Spleen (tissue), 11 donors: ENCODE measurements around the gene EXOC4. TPM values are rescaled to one million over a fixed set of nuclear protein-coding genes. Genes with fewer than 3 reads are reported as not detected.

Source experiments
- DNase-seq: peaks from one replicate; pipeline ENCODE4 v3.0.0-alpha.2; 2020
- H3K27ac ChIP-seq, 8 donors: fragments of 200-600 bp; sonication (generic) in 7 of 8; 1 replicate in 4 of 8; 2 replicates in 4 of 8; pipeline versions ENCODE4 v1.5.0 to v1.8.0; 2016 to 2021; ENCODE audit warnings: inconsistent platforms in 4 of 8, mild to moderate bottlenecking in 4 of 8, moderate library complexity in 1 of 8
- H3K27me3 ChIP-seq, 7 donors: fragments of 200-600 bp; sonication (generic) in 6 of 7; replicated peaks in 1 of 7; 1 replicate in 4 of 7; 2 replicates in 3 of 7; pipeline versions ENCODE4 v1.5.0 to v1.8.0; 2016 to 2021; ENCODE audit warnings: inconsistent platforms in 3 of 7, mild to moderate bottlenecking in 1 of 7
- H3K36me3 ChIP-seq, 6 donors: fragments of 200-600 bp; sonication (generic) in 5 of 6; 1 replicate in 4 of 6; 2 replicates in 2 of 6; pipeline versions ENCODE4 v1.5.0 to v1.8.0; 2016 to 2021; ENCODE audit warnings: inconsistent platforms in 2 of 6
- H3K4me1 ChIP-seq, 6 donors: fragments of 200-600 bp; sonication (generic) in 5 of 6; 1 replicate in 3 of 6; 2 replicates in 3 of 6; pipeline versions ENCODE4 v1.5.0 to v1.8.0; 2016 to 2021; ENCODE audit warnings: inconsistent platforms in 3 of 6
- H3K4me3 ChIP-seq, 8 donors: fragments of 200-600 bp; sonication (generic) in 7 of 8; 1 replicate in 4 of 8; 2 replicates in 4 of 8; pipeline versions ENCODE4 v1.5.0 to v1.8.0; 2016 to 2021; ENCODE audit warnings: inconsistent platforms in 4 of 8, mild to moderate bottlenecking in 4 of 8, moderate library complexity in 2 of 8
- H3K9me3 ChIP-seq, 8 donors: fragments of 200-600 bp; sonication (generic) in 7 of 8; 1 replicate in 4 of 8; 2 replicates in 4 of 8; pipeline versions ENCODE4 v1.5.0 to v1.8.0; 2016 to 2021; ENCODE audit warnings: inconsistent platforms in 4 of 8
- POLR2A ChIP-seq, 3 donors: fragments of 450-650 bp; IDR thresholded peaks; one replicate each; pipeline ENCODE4 v1.5.1; 2017; ENCODE audit warnings: antibody characterized with exemption in 3 of 3, mild to moderate bottlenecking in 1 of 3
- POLR2AphosphoS5 ChIP-seq, 3 donors: sonication (generic); formaldehyde crosslinking; IDR thresholded peaks; one replicate each; pipeline ENCODE4 v1.5.1; 2017; ENCODE audit warnings: antibody characterized with exemption in 3 of 3
- WGBS, 5 donors: extraction: QIAGEN DNeasy Blood & Tissue Kit in 3 of 5; methylation state at CpG; one replicate each; pipeline versions ENCODE4 v1.1.5 to v1.1.7; 2013 to 2018; 5-methylcytosine and 5-hydroxymethylcytosine counted together
- intact Hi-C: fragments of 100-400 bp; cut with DNase I; formaldehyde crosslinking; loops from one replicate; pipeline ENCODE4 v1.15.0; 2023; ENCODE audit warnings: low total_unique reads
- polyA plus RNA-seq, 3 donors: library from polyadenylated mRNA; stranded (reverse); fragments of 200-250 nt; gene quantifications; one replicate each; pipeline ENCODE4 v1.2.1, GENCODE V29; 2013
- total RNA-seq, 7 donors: library from RNA; depleted of rRNA in 3 of 7; stranded (reverse); fragments of >200 nt in 3 of 7; fragmentation: NEBNext Ultra II Directional in 4 of 7; extraction: Animal tissue kit (Norgen Biotek cat#: 25700) in 4 of 7; gene quantifications; one replicate each; pipeline versions ENCODE4 v1.1.0 to v1.2.1, GENCODE V29; 2016 to 2021
- TF ChIP-seq, protein P1 (sequence below), 11 experiments: fragments of 200-600 bp in 7 of 11; fragments of 450-650 bp in 4 of 11; sonication (generic) in 4 of 11; IDR thresholded peaks in 8 of 11; conservative IDR thresholded peaks in 3 of 11; 1 replicate in 7 of 11; 2 replicates in 4 of 11; pipeline versions ENCODE4 v1.4.0 to v1.8.0; 2016 to 2021; ENCODE audit warnings: antibody characterized with exemption in 11 of 11, inconsistent platforms in 4 of 11, mild to moderate bottlenecking in 1 of 11
- donor health status: healthy with polysubstance abuse.
- donor health status: DM: no; HTN: no; CAD: no; lungs with moderate emphysema.
- donor health status: DM: no; HTN: no; CAD: no.
- donor health status: Bipolar disorder and iron deficiency.
- donor health status: healthy.
- donor health status: DM: no; HTN: no; CAD: no.
- donor health status: DM: yes; HTN: yes; CAD: no.

The EXOC4 gene
- total and polyA plus RNA-seq, 10 donors = 14.1 to 138 (median 102) TPM

DNA sequence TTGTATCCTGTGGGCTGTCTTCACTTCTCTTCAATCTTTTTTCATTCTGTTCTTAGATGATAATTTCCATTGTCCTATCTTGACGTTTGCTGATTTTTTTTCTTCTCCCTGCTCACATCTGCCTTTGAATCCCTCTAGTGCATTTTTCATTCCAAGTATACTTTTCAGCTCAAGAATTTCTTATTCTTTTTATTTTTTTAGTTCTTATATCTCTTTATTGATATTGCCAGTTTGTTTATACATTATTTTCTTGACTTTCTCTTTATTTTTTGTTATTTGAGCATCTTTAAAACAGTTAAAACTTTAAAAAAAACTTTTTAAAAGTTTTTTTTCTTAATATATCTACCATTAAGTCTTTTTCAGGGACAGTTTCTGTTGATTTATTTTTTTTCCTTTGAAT lies 100.9 kb downstream of the EXOC4 start:
- peaks cover 0 to 43% (median 7%) of the 10 kb centered on the region in 6 donors for H3K36me3 ChIP-seq
- H3K4me3 ChIP-seq = no peak overlapping the region
- intact Hi-C loops = no loop called here
- H3K27me3 ChIP-seq = no peaks in the 10 kb centered on the region
- DNase-seq = no peak
- TF ChIP-seq, protein P1, sequence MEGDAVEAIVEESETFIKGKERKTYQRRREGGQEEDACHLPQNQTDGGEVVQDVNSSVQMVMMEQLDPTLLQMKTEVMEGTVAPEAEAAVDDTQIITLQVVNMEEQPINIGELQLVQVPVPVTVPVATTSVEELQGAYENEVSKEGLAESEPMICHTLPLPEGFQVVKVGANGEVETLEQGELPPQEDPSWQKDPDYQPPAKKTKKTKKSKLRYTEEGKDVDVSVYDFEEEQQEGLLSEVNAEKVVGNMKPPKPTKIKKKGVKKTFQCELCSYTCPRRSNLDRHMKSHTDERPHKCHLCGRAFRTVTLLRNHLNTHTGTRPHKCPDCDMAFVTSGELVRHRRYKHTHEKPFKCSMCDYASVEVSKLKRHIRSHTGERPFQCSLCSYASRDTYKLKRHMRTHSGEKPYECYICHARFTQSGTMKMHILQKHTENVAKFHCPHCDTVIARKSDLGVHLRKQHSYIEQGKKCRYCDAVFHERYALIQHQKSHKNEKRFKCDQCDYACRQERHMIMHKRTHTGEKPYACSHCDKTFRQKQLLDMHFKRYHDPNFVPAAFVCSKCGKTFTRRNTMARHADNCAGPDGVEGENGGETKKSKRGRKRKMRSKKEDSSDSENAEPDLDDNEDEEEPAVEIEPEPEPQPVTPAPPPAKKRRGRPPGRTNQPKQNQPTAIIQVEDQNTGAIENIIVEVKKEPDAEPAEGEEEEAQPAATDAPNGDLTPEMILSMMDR (IDR thresholded peaks at IDR 0.05 in 8 of 11, conservative IDR thresholded peaks at IDR 0.05 in 3 of 11) = no peak
- no peak for TF ChIP-seq POLR2AphosphoS5 (IDR thresholded peaks at IDR 0.05)
- no peak overlapping the region for H3K27ac ChIP-seq
- H3K4me1 ChIP-seq = no peaks in the 10 kb centered on the region
- peaks cover 3 to 51% (median 33%) of the 10 kb centered on the region in 8 donors for H3K9me3 ChIP-seq
- WGBS, 5 donors = 87 to 97% (median 93%) methylated on average over 1 of the region's 1 CpG

DNA sequence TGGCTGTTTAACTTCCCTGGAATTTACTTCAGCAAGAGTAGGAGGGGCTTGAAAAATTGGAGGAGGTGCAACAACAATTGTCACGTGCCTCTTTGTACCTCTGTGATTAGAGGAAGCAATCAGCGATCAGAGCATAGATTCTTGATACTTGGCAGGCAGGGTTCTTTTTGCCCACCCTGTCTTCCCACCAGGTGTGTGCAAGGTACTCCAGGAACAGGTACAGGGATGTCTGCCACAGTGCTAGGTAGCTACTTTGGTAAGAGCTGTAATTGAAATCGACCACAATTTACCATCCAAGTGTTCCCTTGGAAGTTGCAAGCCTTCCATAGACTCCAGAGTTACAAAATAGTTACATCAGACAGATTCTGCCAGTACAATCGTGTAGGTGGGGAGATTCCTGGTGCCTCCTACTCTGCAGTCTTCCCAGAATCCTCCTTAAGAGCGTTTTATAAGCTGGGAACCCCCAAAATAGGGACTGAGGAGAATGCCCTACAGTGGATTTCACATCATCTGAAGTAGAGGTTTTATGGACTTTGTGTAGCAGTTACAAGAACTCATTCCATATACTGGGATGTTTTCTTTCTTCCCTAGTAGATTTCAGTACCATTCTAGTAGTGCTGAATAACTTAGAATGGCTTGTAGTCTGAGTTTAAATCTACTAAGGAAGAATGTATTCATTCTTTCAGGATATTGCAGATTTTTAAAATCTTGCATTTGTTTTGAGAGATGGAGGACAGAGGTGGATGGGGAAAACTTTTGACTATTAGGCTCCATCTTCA lies 101.9 kb downstream of the EXOC4 start:
- no peak for DNase-seq
- TF ChIP-seq, protein P1 (IDR thresholded peaks at IDR 0.05 in 8 of 11, conservative IDR thresholded peaks at IDR 0.05 in 3 of 11) = no peak
- TF ChIP-seq POLR2A (IDR thresholded peaks at IDR 0.05) = no peak
- TF ChIP-seq POLR2AphosphoS5 (IDR thresholded peaks at IDR 0.05) = no peak
- 88 to 94% (median 90%) methylated on average over 5 of the region's 5 CpGs for WGBS, 5 donors
- H3K27me3 ChIP-seq = no peaks in the 10 kb centered on the region
- peaks cover 0 to 44% (median 7%) of the 10 kb centered on the region in 6 donors for H3K36me3 ChIP-seq
- peaks cover 3 to 45% (median 31%) of the 10 kb centered on the region in 8 donors for H3K9me3 ChIP-seq
- intact Hi-C loops = no loop called here
- no peak overlapping the region for H3K4me3 ChIP-seq
- no peaks in the 10 kb centered on the region for H3K4me1 ChIP-seq
- no peak overlapping the region for H3K27ac ChIP-seq

DNA sequence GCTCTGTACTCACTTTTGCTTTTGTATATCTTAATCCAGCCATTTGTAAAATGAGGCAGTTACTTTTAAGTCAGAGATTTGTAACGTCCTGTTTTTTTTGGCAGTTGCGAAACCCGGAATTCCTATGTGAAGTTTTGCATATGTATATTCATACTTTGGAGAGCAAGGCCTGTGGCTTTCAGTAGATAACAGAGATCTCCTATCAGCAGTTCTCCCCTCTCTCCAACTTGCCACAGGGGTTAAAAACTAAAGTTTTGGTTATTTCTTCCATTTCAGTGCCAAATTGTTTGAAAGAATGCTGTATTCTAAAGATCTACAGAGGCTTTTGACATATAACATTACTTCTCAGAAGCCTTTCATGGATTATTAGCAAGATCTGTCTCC lies 102.4 kb downstream of the EXOC4 start:
- no peaks in the 10 kb centered on the region for H3K4me1 ChIP-seq
- H3K4me3 ChIP-seq = no peak overlapping the region
- TF ChIP-seq POLR2AphosphoS5 (IDR thresholded peaks at IDR 0.05) (no peak), POLR2A (IDR thresholded peaks at IDR 0.05) (no peak)
- TF ChIP-seq, protein P1 (IDR thresholded peaks at IDR 0.05 in 8 of 11, conservative IDR thresholded peaks at IDR 0.05 in 3 of 11) = no peak
- H3K27me3 ChIP-seq = no peaks in the 10 kb centered on the region
- peaks cover 0 to 49% (median 7%) of the 10 kb centered on the region in 6 donors for H3K36me3 ChIP-seq
- H3K9me3 ChIP-seq = peaks cover 3 to 39% (median 31%) of the 10 kb centered on the region in 8 donors
- intact Hi-C loops = no loop called here
- DNase-seq = no peak
- no peak overlapping the region for H3K27ac ChIP-seq
- 63 to 81% (median 72%) methylated on average over 3 of the region's 3 CpGs for WGBS, 5 donors

DNA sequence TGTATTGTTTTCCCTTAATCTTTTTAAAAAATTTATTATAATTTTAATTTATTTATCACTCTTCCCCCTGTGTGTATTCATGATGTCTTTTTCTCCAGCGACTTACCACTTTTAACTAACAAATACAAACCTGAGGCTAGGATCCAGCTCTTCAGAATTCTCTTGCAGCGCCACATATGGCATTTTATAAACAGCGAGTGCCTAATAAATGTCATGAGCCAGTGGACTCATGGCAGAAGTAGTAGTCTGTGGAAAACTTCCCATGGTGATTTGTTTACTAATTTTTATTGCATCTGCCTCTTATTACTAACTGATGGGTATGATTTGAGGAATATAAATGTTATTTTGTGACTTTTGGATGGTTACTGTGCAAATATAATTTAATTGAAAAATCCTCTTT lies 102.9 kb downstream of the EXOC4 start:
- intact Hi-C loops = no loop called here
- no peak for TF ChIP-seq POLR2AphosphoS5 (IDR thresholded peaks at IDR 0.05)
- TF ChIP-seq POLR2A (IDR thresholded peaks at IDR 0.05) = no peak
- TF ChIP-seq, protein P1 (IDR thresholded peaks at IDR 0.05 in 8 of 11, conservative IDR thresholded peaks at IDR 0.05 in 3 of 11) = no peak
- H3K36me3 ChIP-seq = peaks cover 0 to 51% (median 7%) of the 10 kb centered on the region in 6 donors
- no peak overlapping the region for H3K4me3 ChIP-seq
- H3K4me1 ChIP-seq = no peaks in the 10 kb centered on the region
- no peaks in the 10 kb centered on the region for H3K27me3 ChIP-seq
- H3K27ac ChIP-seq = no peak overlapping the region
- 96 to 99% (median 98%) methylated on average over 3 of the region's 3 CpGs for WGBS, 5 donors
- peaks cover 3 to 36% (median 29%) of the 10 kb centered on the region in 8 donors for H3K9me3 ChIP-seq
- DNase-seq = no peak
